ENCODE results near the gene BCL2. TPM values are rescaled to one million over a fixed set of nuclear protein-coding genes. Genes with fewer than 3 reads are reported as not detected.

BCL2 gene
- total RNA-seq, 1 experiment from 2014 or later = 2.6 TPM

GRCh38 chr18:63233334-63233733 lies 86.2 kb downstream of the BCL2 start (continued):
- TF ChIP-seq CDX4 (CRISPR knock-in tag; IDR thresholded peaks at IDR 0.05; ENCODE audit: borderline replicate concordance) = no peak

GRCh38 chr18:63232826-63233225 lies 86.7 kb downstream of the BCL2 start:
- H3K4me1 Mint-ChIP-seq = peaks cover 13% of the 10 kb centered on the region
- ATAC-seq (no peak), DNase-seq (ENCODE audit: low spot score) (no peak)
- no peaks in the 10 kb centered on the region for H3K36me3 Mint-ChIP-seq
- H3K4me3 Mint-ChIP-seq = no peak overlapping the region
- TF ChIP-seq E2F1 (CRISPR knock-in tag; IDR thresholded peaks at IDR 0.05) (no peak), USF2 (CRISPR knock-in tag; IDR thresholded peaks at IDR 0.05) (no peak), MXD4 (CRISPR knock-in tag; IDR thresholded peaks at IDR 0.05; ENCODE audit: borderline replicate concordance) (no peak)
- H3K27me3 Mint-ChIP-seq (ENCODE audit: low read depth) = no peaks in the 10 kb centered on the region
- POLR2A ChIA-PET = no interaction called here
- CTCF ChIA-PET = no interaction called here
- peaks cover 5% of the 10 kb centered on the region for H3K9me3 Mint-ChIP-seq
- no peak overlapping the region for H3K27ac Mint-ChIP-seq

GRCh38 chr18:63229971-63230370 lies 89.6 kb downstream of the BCL2 start:
- Mint-ChIP-seq H3K4me3 (no peak overlapping the region), H3K27me3 (ENCODE audit: low read depth) (no peaks in the 10 kb centered on the region; the same call in 1 of the 2 replicates), H3K27ac (no peak overlapping the region), H3K36me3 (no peaks in the 10 kb centered on the region), H3K9me3 (peaks cover 5% of the 10 kb centered on the region), H3K4me1 (no peaks in the 10 kb centered on the region)
- ChIA-PET POLR2A (no interaction called here), CTCF (no interaction called here)
- no peak for ATAC-seq
- no peak for TF ChIP-seq ZNF532 (CRISPR knock-in tag; IDR thresholded peaks at IDR 0.05; ENCODE audit: borderline replicate concordance)
- no peak for TF ChIP-seq ZNF512 (CRISPR knock-in tag; IDR thresholded peaks at IDR 0.05; ENCODE audit: borderline replicate concordance)
- TF ChIP-seq ELF4 (CRISPR knock-in tag; IDR thresholded peaks at IDR 0.05; ENCODE audit: low read depth) = no peak
- no peak for TF ChIP-seq EMX1 (CRISPR knock-in tag; IDR thresholded peaks at IDR 0.05)
- no peak for TF ChIP-seq ATF2 (CRISPR knock-in tag; IDR thresholded peaks at IDR 0.05; ENCODE audit: borderline replicate concordance, low read depth)
- no peak for TF ChIP-seq GABPB1 (CRISPR knock-in tag; IDR thresholded peaks at IDR 0.05)
- no peak for TF ChIP-seq SMAD3 (CRISPR knock-in tag; IDR thresholded peaks at IDR 0.05; ENCODE audit: borderline replicate concordance)
- no peak for TF ChIP-seq NR2C2 (CRISPR knock-in tag; IDR thresholded peaks at IDR 0.05)
- no peak for TF ChIP-seq ZBTB43 (CRISPR knock-in tag; IDR thresholded peaks at IDR 0.05)
- TF ChIP-seq RELA (CRISPR knock-in tag; IDR thresholded peaks at IDR 0.05; ENCODE audit: borderline replicate concordance) = no peak
- TF ChIP-seq TP53 (CRISPR knock-in tag; IDR thresholded peaks at IDR 0.05) = no peak
- no peak for TF ChIP-seq ZNF423 (CRISPR knock-in tag; IDR thresholded peaks at IDR 0.05)
- TF ChIP-seq ATF1 (CRISPR knock-in tag; IDR thresholded peaks at IDR 0.05) = no peak
- TF ChIP-seq GTF2I (CRISPR knock-in tag; conservative IDR thresholded peaks at IDR 0.05) = no peak
- TF ChIP-seq ETV6 (CRISPR knock-in tag; IDR thresholded peaks at IDR 0.05) = no peak
- TF ChIP-seq ZNF317 (CRISPR knock-in tag; IDR thresholded peaks at IDR 0.05; ENCODE audit: borderline replicate concordance, low read depth) = no peak
- no peak for TF ChIP-seq CDX4 (CRISPR knock-in tag; IDR thresholded peaks at IDR 0.05; ENCODE audit: borderline replicate concordance)
- no peak for TF ChIP-seq MXD4 (CRISPR knock-in tag; IDR thresholded peaks at IDR 0.05; ENCODE audit: borderline replicate concordance)
- no peak for TF ChIP-seq NR3C1 (CRISPR knock-in tag; conservative IDR thresholded peaks at IDR 0.05; ENCODE audit: low read depth)
- no peak for DNase-seq (ENCODE audit: low spot score)
